Erythroblast (primary cell): ENCODE results near the gene WNT6.

Experiments used
- GATA1 ChIP-seq: IDR thresholded peaks from 2 replicates; pipeline ENCODE4 v1.6.1; 2011; ENCODE audit warnings: low read depth, mild to moderate bottlenecking, control low read depth, low read length, moderate library complexity
- POLR2A ChIP-seq: IDR thresholded peaks from 2 replicates; pipeline ENCODE4 v1.6.1; 2011; ENCODE audit warnings: mild to moderate bottlenecking, low read length

DNA sequence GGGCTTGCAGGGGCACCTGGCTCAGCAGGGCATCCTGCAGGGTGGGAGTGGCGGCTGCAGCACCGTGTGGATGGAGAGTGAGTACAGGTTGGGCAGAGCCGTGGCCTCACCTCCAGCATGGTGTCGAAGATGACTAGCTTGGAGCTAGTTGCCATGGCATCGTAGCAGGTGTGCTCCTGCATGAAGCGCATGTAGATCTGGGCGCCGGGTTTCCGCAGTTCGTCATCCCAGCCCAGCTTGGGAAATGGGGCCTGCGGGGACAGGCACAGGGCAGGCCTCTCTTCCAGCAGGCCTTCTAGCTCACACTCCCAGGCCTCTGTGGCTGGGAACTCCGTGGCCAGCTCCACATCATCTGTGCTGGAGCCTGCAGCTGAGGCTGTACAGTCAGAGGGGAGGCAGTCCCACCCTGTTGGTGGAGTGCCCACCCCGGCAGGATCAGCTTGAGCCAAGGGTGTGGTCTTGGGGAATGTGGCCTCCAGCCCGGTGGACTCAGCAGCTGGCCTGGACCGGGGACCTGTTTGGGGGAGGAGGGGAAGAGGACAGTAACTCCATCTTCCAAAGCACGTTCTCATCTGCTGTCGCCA is 29.6 kb upstream of the WNT6 start:
- TF ChIP-seq POLR2A, result no peak
- TF ChIP-seq GATA1, result no peak
